B cell (primary cell): Measurements from ENCODE around the gene NCAPG2. TPM values are rescaled to one million over a fixed set of nuclear protein-coding genes. Genes with fewer than 3 reads are reported as not detected.

Experiments used
- ATAC-seq: fragments of 200-7000 bp; cut with Tn5 transposase; one replicate; pipeline ENCODE4 v1.10.0; 2021; ENCODE audit warnings: low read depth, mild to moderate bottlenecking, moderate number of reproducible peaks, moderate library complexity
- CTCF ChIA-PET: fragments of 350-600 bp; sonication (Branson Sonifier 250); formaldehyde crosslinking; loops from one replicate; lab custom pipeline; 2021; ENCODE audit warnings: antibody characterized with exemption, inconsistent platforms; lab: Charles Lee
- POLR2A ChIA-PET: fragments of 350-600 bp; sonication (Branson Sonifier 250); formaldehyde crosslinking; loops from one replicate; lab custom pipeline; 2021; ENCODE audit warnings: antibody characterized with exemption; lab: Charles Lee
- DNase-seq: peaks from one replicate; pipeline ENCODE4 v3.0.0; 2013
- H2AFZ ChIP-seq: 2 replicates; pipeline ENCODE4 v1.6.1; 2012; ENCODE audit warnings: mild to moderate bottlenecking, low read depth, low read length; ENCODE audit not compliant: insufficient read depth, poor library complexity, severe bottlenecking
- H3K27ac ChIP-seq, 2 donors: 1 replicate in 1 of 2; 2 replicates in 1 of 2; pipeline ENCODE4 v1.5.1; 2012 to 2013; ENCODE audit warnings: low read length in 2 of 2, mild to moderate bottlenecking in 2 of 2, moderate library complexity in 1 of 2
- H3K27me3 ChIP-seq, 4 experiments: fragments of 200-600 bp in 1 of 4; sonication (generic) in 1 of 4; replicated peaks in 1 of 4; 1 replicate in 2 of 4; 2 replicates in 2 of 4; pipeline versions ENCODE4 v1.6.1 to v1.7.0; 2013 to 2016; ENCODE audit warnings: low read length in 3 of 4, mild to moderate bottlenecking in 2 of 4, mixed read lengths in 1 of 4, moderate library complexity in 1 of 4; ENCODE audit not compliant: insufficient read depth in 4 of 4, control insufficient read depth in 3 of 4; ENCODE audit errors: control extremely low read depth in 1 of 4
- H3K36me3 ChIP-seq, 2 experiments: replicated peaks in 1 of 2; 1 replicate in 1 of 2; 2 replicates in 1 of 2; pipeline versions ENCODE4 v1.6.1 to v1.7.1; 2013; ENCODE audit warnings: low read length in 1 of 2; ENCODE audit not compliant: insufficient read depth in 2 of 2, control insufficient read depth in 1 of 2; ENCODE audit errors: control extremely low read depth in 1 of 2, extremely low read depth in 1 of 2
- H3K4me1 ChIP-seq, 2 donors: fragments of 200-600 bp in 1 of 2; sonication (generic) in 1 of 2; 1 replicate in 1 of 2; 2 replicates in 1 of 2; pipeline versions ENCODE4 v1.5.1 to v1.6.1; 2013 to 2017; ENCODE audit warnings: low read length in 2 of 2; ENCODE audit not compliant: control insufficient read depth in 2 of 2, insufficient read depth in 2 of 2
- H3K4me2 ChIP-seq: replicated peaks from 2 replicates; pipeline ENCODE3; 2012; ENCODE audit warnings: mild to moderate bottlenecking, low read depth, low read length; ENCODE audit not compliant: poor library complexity, severe bottlenecking
- H3K4me3 ChIP-seq, 5 experiments: fragments of 200-600 bp in 1 of 5; sonication (generic) in 1 of 5; 1 replicate in 3 of 5; 2 replicates in 2 of 5; pipeline versions ENCODE4 v1.5.1 to v1.7.0; 2011 to 2016; ENCODE audit warnings: low read length in 4 of 5, mild to moderate bottlenecking in 4 of 5, low read depth in 2 of 5, control low read depth in 1 of 5, moderate library complexity in 1 of 5; ENCODE audit not compliant: insufficient read depth in 1 of 5; ENCODE audit errors: control extremely low read depth in 1 of 5, extremely low read depth in 1 of 5
- H3K79me2 ChIP-seq: fragments of 200-600 bp; sonication (generic); one replicate; pipeline ENCODE4 v1.6.0; 2016; ENCODE audit warnings: low read length; ENCODE audit not compliant: control insufficient read depth, insufficient read depth
- H3K9ac ChIP-seq: fragments of 200-600 bp; sonication (generic); 2 replicates; pipeline ENCODE4 v1.6.1; 2017; ENCODE audit warnings: mild to moderate bottlenecking, low read length, moderate library complexity
- H3K9me3 ChIP-seq, 3 donors: one replicate each; pipeline versions ENCODE4 v1.6.1 to v1.7.1; 2013; ENCODE audit warnings: low read length in 2 of 3; ENCODE audit not compliant: control insufficient read depth in 2 of 3, insufficient read depth in 1 of 3; ENCODE audit errors: control extremely low read depth in 1 of 3
- H4K20me1 ChIP-seq: 2 replicates; pipeline ENCODE4 v1.6.0; 2012; ENCODE audit warnings: mild to moderate bottlenecking, low read length; ENCODE audit not compliant: insufficient read depth, control insufficient read depth, poor library complexity, severe bottlenecking
- H3K27ac Mint-ChIP-seq: one replicate; pipeline ENCODE4 v1.8.0; 2021; ENCODE audit warnings: mixed read lengths
- H3K27me3 Mint-ChIP-seq: one replicate; pipeline ENCODE4 v1.8.0; 2021; ENCODE audit warnings: mixed read lengths
- H3K4me1 Mint-ChIP-seq: one replicate; pipeline ENCODE4 v1.8.0; 2021; ENCODE audit warnings: mixed read lengths
- H3K4me3 Mint-ChIP-seq: one replicate; pipeline ENCODE4 v1.8.0; 2021; ENCODE audit warnings: mixed read lengths
- H3K9me3 Mint-ChIP-seq: one replicate; pipeline ENCODE4 v1.8.0; 2022; ENCODE audit warnings: mixed read lengths; ENCODE audit not compliant: insufficient read depth
- CTCF ChIP-seq: fragments of 200-600 bp; IDR thresholded peaks from one replicate; pipeline ENCODE4 v1.8.0; 2022; ENCODE audit warnings: antibody characterized with exemption, mild to moderate bottlenecking
- EZH2 ChIP-seq: IDR thresholded peaks from 2 replicates; pipeline ENCODE4 v1.6.1; 2012; ENCODE audit warnings: borderline replicate concordance, low read depth, mild to moderate bottlenecking, moderate library complexity, low read length; ENCODE audit not compliant: insufficient read depth, poor library complexity, severe bottlenecking
- WGBS: methylation state at CpG from one replicate; pipeline ENCODE4 v1.1.5; 2013; ENCODE audit warnings: missing lambda C conversion rate; ENCODE audit not compliant: insufficient coverage; 5-methylcytosine and 5-hydroxymethylcytosine counted together
- intact Hi-C: fragments of 100-400 bp; cut with micrococcal nuclease; formaldehyde crosslinking; loops from one replicate; pipeline ENCODE4 v1.10.0; 2022
- polyA plus RNA-seq: library from polyadenylated mRNA; depleted of rRNA; stranded (reverse); fragments of >200 nt; gene quantifications from 2 replicates; pipeline ENCODE4 v1.2.3, GENCODE V29; 2012
- total RNA-seq, 2 donors: library from RNA; stranded (reverse); fragments of 120-200 nt in 1 of 2; gene quantifications; 1 replicate in 1 of 2; 2 replicates in 1 of 2; pipeline versions ENCODE4 v1.2.3 to v1.2.4, GENCODE V29; 2013 to 2022

NCAPG2 gene
- total and polyA plus RNA-seq, 2 donors (not counting 1 experiment from before 2014, with no cell fraction given) = 2.9 to 9.8 TPM

- no peaks in the 10 kb centered on the region for H3K4me1 ChIP-seq
- Mint-ChIP-seq H3K9me3 (no peaks in the 10 kb centered on the region), H3K27ac (no peak overlapping the region), H3K4me1 (no peaks in the 10 kb centered on the region), H3K27me3 (no peaks in the 10 kb centered on the region), H3K4me3 (no peak overlapping the region)
- H2AFZ ChIP-seq = no peak overlapping the region
- no peak overlapping the region for H3K4me3 ChIP-seq
- H3K79me2 ChIP-seq = no peaks in the 10 kb centered on the region
- DNase-seq (no peak), ATAC-seq (no peak)
- intact Hi-C loops = no loop called here
- no peak overlapping the region for H3K4me2 ChIP-seq
- H3K9me3 ChIP-seq = no peaks in the 10 kb centered on the region
- no peaks in the 10 kb centered on the region for H3K27me3 ChIP-seq
- WGBS = no CpG with 5 or more reads among the region's 2 CpGs
- no peaks in the 10 kb centered on the region for H4K20me1 ChIP-seq
- CTCF ChIA-PET = no interaction called here
- H3K9ac ChIP-seq = no peak overlapping the region
- no peak for TF ChIP-seq CTCF
- no peak for TF ChIP-seq EZH2
- POLR2A ChIA-PET = no interaction called here
- peaks cover 1 to 9% of the 10 kb centered on the region in 2 experiments for H3K36me3 ChIP-seq
- no peak overlapping the region for H3K27ac ChIP-seq
Measured at GRCh38 chr7:158658475-158658874, 46.1 kb downstream of the NCAPG2 start.

- 70% methylated on average over 1 of the region's 10 CpGs for WGBS
- H2AFZ ChIP-seq = no peak overlapping the region
- no peaks in the 10 kb centered on the region for H3K9me3 ChIP-seq
- peaks cover 0 to 9% of the 10 kb centered on the region in 2 experiments for H3K36me3 ChIP-seq
- Mint-ChIP-seq H3K27ac (no peak overlapping the region), H3K4me1 (no peaks in the 10 kb centered on the region), H3K9me3 (no peaks in the 10 kb centered on the region), H3K27me3 (no peaks in the 10 kb centered on the region), H3K4me3 (no peak overlapping the region)
- no peaks in the 10 kb centered on the region for H3K79me2 ChIP-seq
- intact Hi-C loops = no loop called here
- H3K4me1 ChIP-seq = no peaks in the 10 kb centered on the region
- ATAC-seq (no peak), DNase-seq (no peak)
- TF ChIP-seq CTCF (no peak), EZH2 (no peak)
- H3K9ac ChIP-seq = no peak overlapping the region
- POLR2A ChIA-PET = no interaction called here
- H3K27me3 ChIP-seq = no peaks in the 10 kb centered on the region
- H3K4me3 ChIP-seq = no peak overlapping the region
- no peak overlapping the region for H3K4me2 ChIP-seq
- no peaks in the 10 kb centered on the region for H4K20me1 ChIP-seq
- no peak overlapping the region for H3K27ac ChIP-seq
- CTCF ChIA-PET = no interaction called here
Measured at GRCh38 chr7:158657189-158657746, 47.3 kb downstream of the NCAPG2 start.
